Measurements from ENCODE around the gene RDH5. TPM values are rescaled to one million over a fixed set of nuclear protein-coding genes. Genes with fewer than 3 reads are reported as not detected.

The RDH5 gene
- total and polyA plus RNA-seq, 2 of the 4 experiments (the other 2 are of a cell fraction), result 7.3 to 18.8 TPM

- H2AK5ac ChIP-seq (ENCODE audit: low read depth, low read length), result no peak overlapping the region
- peaks cover 12% of the 10 kb centered on the region for H3K27me3 ChIP-seq (ENCODE audit: control insufficient read depth, insufficient read depth, low read length)
- H4K5ac ChIP-seq (ENCODE audit: low read depth, low read length), result no peak overlapping the region
- H3K23ac ChIP-seq (ENCODE audit: low read depth, low read length), result no peak overlapping the region
- H3K9ac ChIP-seq (ENCODE audit: low read depth, low read length), result no peak overlapping the region
- H3K36me3 ChIP-seq (ENCODE audit: control insufficient read depth, insufficient read depth, low read length), result no peaks in the 10 kb centered on the region
- no peak overlapping the region for H3K14ac ChIP-seq (replicated peaks; ENCODE audit: low read depth, low read length)
- CTCF ChIA-PET, result interaction anchor here (0.7 kb wide), 1 partner anchor 15 kb away, joined by 3 read pairs; no protein-coding TSS in a partner anchor
- in situ Hi-C loops (cut with MboI; ENCODE audit: low sequenced_read_pairs), result no loop called here
- WGBS, 2 experiments (ENCODE audit: extremely low coverage in 2 of 2, insufficient read length in 1 of 2), result 79% methylated on average over 4 of the region's 7 CpGs; no CpG with 5 or more reads in 1 of the 2 experiments
- POLR2A ChIA-PET (ENCODE audit: unreplicated experiment), result no interaction called here
- H3K79me1 ChIP-seq (ENCODE audit: low read depth in 1 of 2, low read length in 2 of 2), result no peaks in the 10 kb centered on the region
- H2AK9ac ChIP-seq (replicated peaks; ENCODE audit: low read depth, low read length, poor library complexity), result no peak overlapping the region
- H3K9me1 ChIP-seq (ENCODE audit: insufficient read depth, low read length), result no peaks in the 10 kb centered on the region
- no peak overlapping the region for H3K4me2 ChIP-seq (ENCODE audit: low read depth, low read length)
- no peak overlapping the region for H4K8ac ChIP-seq (ENCODE audit: low read depth in 2 of 2, low read length in 2 of 2)
- no peaks in the 10 kb centered on the region for H4K20me1 ChIP-seq (ENCODE audit: insufficient read depth, low read length)
- H2BK120ac ChIP-seq (ENCODE audit: low read depth, low read length), result no peak overlapping the region
- H2BK5ac ChIP-seq (ENCODE audit: low read depth, low read length, poor library complexity, severe bottlenecking), result no peak overlapping the region
- dilution Hi-C loops (cut with HindIII; ENCODE audit: low sequenced_read_pairs, unreplicated experiment), result no loop called here
- no peaks in the 10 kb centered on the region for H3K9me3 ChIP-seq (ENCODE audit: control insufficient read depth, insufficient read depth, low read length)
- ATAC-seq (ENCODE audit: low read depth) (no peak), DNase-seq (no peak)
- no peak overlapping the region for H3K18ac ChIP-seq (ENCODE audit: low read depth, low read length)
- no peak overlapping the region for H2AFZ ChIP-seq (replicated peaks; ENCODE audit: low read length, poor library complexity)
- peaks cover 2% of the 10 kb centered on the region for H3K4me1 ChIP-seq (ENCODE audit: control insufficient read depth, insufficient read depth, low read length)
- no peak overlapping the region for H3K4ac ChIP-seq (ENCODE audit: low read depth, low read length)
- H2BK20ac ChIP-seq (ENCODE audit: low read depth, low read length), result no peak overlapping the region
- no peak for TF ChIP-seq CTCF (conservative IDR thresholded peaks at IDR 0.05; ENCODE audit: low read depth, low read length)
- TF ChIP-seq MAFK (IDR thresholded peaks at IDR 0.05; ENCODE audit: low read depth, low read length), result no peak
- TF ChIP-seq CHD1 (IDR thresholded peaks at IDR 0.05; ENCODE audit: low read depth, low read length), result no peak
- no peak for TF ChIP-seq BHLHE40 (IDR thresholded peaks at IDR 0.05; ENCODE audit: low read depth, low read length)
- TF ChIP-seq RFX5 (IDR thresholded peaks at IDR 0.05; ENCODE audit: low read depth, low read length), result no peak
- no TSS peak for BruUV-seq (replicated peaks)
- no peak overlapping the region for H3K4me3 ChIP-seq (ENCODE audit: insufficient read depth, low read depth, low read length)
- H4K91ac ChIP-seq (ENCODE audit: insufficient read depth, low read depth, low read length), result no peak overlapping the region
- no peak overlapping the region for H2BK15ac ChIP-seq (ENCODE audit: low read depth, low read length)
- no peak overlapping the region for H3K56ac ChIP-seq (ENCODE audit: extremely low read depth, insufficient read depth, low read length)
- no peak overlapping the region for H3K27ac ChIP-seq (ENCODE audit: insufficient read depth, low read length)
- intact Hi-C loops (cut with micrococcal nuclease), result no loop called here
Measured at GRCh38 chr12:55683676-55684075, 36.5 kb upstream of the RDH5 start.
